Measurements from ENCODE around the gene RNF126.
"Not testable (repeated sequence)": the region's sequence is repeated elsewhere in the genome, so short reads cannot be mapped to it uniquely, and the experiment has no call there.

The RNF126 gene

DNA sequence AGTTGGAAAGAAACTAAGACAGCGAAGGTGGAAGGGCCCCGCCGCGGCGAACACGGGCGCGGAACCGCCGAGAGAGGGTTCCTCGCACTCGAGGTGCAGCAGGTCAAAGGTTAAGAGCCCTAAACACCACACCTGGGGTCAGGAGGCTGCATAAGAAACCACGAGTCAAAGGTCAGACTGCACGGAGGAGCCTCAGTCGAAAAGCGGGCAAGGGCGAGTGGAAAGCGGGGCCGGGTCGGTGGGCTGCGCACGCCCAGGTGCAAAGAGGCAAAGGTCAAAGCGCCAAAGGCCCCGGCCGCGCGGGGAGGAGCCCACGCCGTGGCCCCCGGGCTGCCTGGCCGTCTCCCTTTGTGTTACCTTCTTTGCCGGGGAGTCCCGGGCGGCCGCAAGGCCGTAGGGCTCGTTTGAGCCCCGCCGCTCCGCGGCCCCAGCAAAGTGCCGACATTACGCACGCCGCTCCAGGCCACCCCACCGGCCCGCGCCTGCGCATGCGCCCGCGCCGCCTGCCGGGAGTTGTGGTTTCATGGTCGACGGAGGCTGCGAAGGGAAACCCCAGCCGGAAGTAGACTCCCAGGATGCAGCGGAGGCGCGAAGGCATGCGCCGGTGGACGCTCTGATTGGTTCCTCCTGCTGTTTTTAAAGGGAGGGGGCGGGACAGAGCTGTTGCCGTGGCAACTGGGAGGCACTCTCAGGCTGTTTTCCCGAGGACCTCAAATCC lies 29.8 kb downstream of the RNF126 start, which contains the start of gene POLRMT:
Gene POLRMT, minus strand, starts transcription at position 470 of the 718 bp plus-strand sequence. Its CDS starts 25 bp downstream, at position 445.
- FAIRE-seq, result no peak
- TF ChIP-seq, protein P1, sequence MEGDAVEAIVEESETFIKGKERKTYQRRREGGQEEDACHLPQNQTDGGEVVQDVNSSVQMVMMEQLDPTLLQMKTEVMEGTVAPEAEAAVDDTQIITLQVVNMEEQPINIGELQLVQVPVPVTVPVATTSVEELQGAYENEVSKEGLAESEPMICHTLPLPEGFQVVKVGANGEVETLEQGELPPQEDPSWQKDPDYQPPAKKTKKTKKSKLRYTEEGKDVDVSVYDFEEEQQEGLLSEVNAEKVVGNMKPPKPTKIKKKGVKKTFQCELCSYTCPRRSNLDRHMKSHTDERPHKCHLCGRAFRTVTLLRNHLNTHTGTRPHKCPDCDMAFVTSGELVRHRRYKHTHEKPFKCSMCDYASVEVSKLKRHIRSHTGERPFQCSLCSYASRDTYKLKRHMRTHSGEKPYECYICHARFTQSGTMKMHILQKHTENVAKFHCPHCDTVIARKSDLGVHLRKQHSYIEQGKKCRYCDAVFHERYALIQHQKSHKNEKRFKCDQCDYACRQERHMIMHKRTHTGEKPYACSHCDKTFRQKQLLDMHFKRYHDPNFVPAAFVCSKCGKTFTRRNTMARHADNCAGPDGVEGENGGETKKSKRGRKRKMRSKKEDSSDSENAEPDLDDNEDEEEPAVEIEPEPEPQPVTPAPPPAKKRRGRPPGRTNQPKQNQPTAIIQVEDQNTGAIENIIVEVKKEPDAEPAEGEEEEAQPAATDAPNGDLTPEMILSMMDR (IDR thresholded peaks at IDR 0.05; ENCODE audit: insufficient read depth, missing control alignments), result no peak
- DNase-seq (ENCODE audit: insufficient read length, low spot score), result peak; percentile 100

DNA sequence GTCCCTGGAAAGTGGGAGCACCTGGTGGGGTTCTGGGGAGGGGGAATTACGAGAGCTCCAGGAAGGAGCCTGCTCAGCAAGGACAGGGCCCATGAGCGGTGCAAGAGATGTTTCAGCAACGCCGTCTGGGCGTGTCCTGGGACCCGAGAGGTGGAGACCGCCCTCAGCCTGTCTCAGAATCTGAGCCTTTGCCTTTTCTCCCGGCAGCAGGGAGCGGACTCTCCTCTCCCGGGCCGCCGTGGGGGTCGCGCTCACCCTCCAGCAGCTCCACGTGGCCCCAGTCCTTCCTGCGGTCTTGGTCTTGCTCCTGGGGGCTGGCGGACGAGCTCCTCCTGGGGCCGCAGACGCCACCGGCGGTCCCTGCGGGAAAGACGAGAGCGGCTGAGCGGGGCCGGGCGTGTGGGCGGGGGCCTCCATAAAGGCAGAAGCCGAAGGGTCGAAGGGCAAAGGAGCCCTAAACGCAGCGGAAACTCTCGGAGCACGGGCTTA lies 30.4 kb downstream of the RNF126 start:
- FAIRE-seq (no peak), DNase-seq (ENCODE audit: insufficient read length, low spot score) (no peak)
- TF ChIP-seq, protein P1 (IDR thresholded peaks at IDR 0.05; ENCODE audit: insufficient read depth, missing control alignments), result no peak

DNA sequence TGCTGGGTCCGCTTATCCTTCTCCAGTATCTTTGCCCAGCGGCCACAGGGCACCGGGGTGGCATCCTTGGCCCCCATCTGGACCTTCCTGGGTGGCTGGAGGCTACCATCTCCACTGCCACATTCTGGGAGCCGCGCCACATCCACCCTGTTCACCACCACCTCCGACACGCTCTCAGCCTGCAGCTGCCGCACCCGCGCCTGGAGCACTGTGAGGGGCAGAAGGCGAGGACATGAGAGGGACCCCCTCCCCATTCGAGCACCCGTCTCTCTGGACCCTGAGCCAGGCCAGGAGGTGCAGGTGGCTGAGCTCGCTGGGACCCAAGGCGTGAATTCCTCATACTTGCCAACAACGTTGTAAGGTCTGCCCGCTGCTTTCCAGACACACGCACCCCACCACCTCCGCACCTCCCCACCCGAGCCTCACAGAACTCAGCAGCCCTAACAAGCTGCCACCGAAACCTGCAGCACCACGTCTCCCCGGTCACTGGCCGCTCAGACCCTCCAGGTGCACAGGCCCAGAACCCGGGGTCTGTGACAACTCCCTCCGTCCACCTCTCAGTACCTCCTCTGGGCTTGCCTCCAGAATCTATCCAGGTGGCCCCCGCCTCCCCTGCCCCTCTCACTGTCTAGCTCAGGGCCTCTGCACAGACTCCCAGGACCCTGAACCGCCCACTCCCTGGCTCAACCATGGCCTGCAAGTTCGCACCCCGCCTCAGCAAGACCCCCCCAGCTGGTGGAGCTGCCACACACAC lies 32.9 kb downstream of the RNF126 start:
- DNase-seq (ENCODE audit: insufficient read length, low spot score) (no peak), FAIRE-seq (no peak)
- TF ChIP-seq, protein P1 (IDR thresholded peaks at IDR 0.05; ENCODE audit: insufficient read depth, missing control alignments), result no peak

DNA sequence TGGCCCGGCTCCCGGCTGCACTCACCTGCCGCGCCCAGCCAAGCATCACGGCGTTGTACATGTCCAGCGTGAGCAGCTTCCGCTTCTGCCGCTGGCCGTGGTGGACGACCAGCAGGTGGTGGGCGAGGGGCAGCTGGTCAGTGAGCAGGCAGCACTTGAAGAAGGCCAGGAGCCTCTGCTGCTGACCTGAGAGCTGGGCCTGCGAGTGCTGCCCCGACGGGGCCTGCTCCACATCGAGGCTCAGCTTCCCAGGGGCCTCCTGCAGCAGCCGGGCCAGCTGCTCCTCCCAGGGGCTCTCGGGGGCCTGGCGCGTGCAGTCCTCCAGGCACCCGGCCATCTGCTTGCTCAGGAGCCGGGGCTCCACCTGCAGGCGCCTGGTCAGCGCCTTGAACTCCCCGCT lies 33.5 kb downstream of the RNF126 start:
- not testable (repeated sequence) for DNase-seq (ENCODE audit: insufficient read length, low spot score); FAIRE-seq

DNA sequence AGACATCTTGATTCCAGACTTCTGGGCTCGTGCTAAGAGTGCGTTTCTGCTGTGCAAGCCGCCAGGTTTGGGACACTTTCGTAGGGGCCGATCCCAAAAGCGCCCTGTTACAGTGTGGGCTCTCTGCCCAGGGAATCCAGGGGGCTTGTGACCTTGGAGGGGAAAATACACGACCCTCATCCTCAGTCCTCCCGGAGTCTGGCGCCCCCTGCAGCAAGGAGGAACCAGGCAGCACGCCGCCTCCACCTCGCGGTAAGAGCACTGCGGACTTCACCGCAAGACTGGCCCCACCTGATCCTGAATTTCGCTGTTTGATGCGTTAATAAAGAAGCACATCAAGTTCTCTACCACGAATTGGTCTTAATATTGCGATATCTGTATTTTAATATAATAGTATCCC lies 34.8 kb downstream of the RNF126 start:
- TF ChIP-seq, protein P1 (IDR thresholded peaks at IDR 0.05; ENCODE audit: insufficient read depth, missing control alignments), result peak; percentile 23
- DNase-seq (ENCODE audit: insufficient read length, low spot score), result peak; percentile 67
- FAIRE-seq, result no peak

DNA sequence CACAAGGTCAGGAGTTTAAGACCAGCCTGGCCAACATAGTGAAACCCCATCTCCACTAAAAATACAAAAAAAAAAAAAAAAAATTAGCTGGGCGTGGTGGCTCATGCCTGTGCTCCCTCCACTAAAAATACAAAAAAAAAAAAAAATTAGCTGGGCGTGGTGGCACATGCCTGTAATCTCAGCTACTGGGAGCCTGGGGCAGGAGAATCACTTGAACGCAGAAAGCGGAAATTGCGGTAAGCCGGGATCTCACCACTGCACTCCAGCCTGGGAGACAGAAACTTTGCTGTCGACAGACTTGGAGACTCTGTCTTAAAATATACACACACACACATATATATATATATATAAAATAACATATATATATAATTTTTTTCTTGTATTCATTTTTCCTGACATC lies 36.4 kb downstream of the RNF126 start:
- DNase-seq (ENCODE audit: insufficient read length, low spot score), result not testable (repeated sequence)

DNA sequence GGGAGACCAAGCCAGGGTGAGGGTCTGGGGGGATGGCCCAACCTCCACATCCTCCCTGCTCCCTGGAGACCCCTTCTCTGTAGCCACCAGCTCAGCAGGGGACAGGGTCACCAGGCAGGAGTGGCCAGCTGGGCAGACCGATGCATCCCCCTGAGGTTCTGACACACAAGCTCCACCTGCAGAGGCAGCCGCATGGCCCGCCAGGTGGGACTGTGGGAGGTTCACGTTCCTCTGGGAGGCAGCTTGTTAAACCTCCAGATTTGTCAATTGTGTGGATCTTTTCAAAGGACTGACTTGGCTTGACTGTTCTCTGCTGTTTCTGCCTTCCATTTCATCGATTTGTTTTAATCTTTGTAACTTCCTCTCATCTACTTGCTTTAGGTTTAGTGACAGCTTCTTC lies 37.8 kb downstream of the RNF126 start:
- TF ChIP-seq, protein P1 (IDR thresholded peaks at IDR 0.05; ENCODE audit: insufficient read depth, missing control alignments), result no peak
- no peak for FAIRE-seq
- DNase-seq (ENCODE audit: insufficient read length, low spot score), result no peak

More for the DNA sequence above, 36.4 kb downstream of the RNF126 start:
- not testable (repeated sequence) for FAIRE-seq
